ENCODE data around the gene PXK. TPM values are rescaled to one million over a fixed set of nuclear protein-coding genes. Genes with fewer than 3 reads are reported as not detected.

Gene PXK
- total and polyA plus RNA-seq, 2 donors from 2014 or later = 21.6 to 24.8 TPM

GRCh38 chr3:58470363-58471024 lies 137.8 kb downstream of the PXK start:
- TF ChIP-seq CTCF (IDR thresholded peaks at IDR 0.05; ENCODE audit: borderline replicate concordance, extremely low read depth, insufficient read depth) = no peak
- Histone ChIP-seq H3K27ac (ENCODE audit: low read depth in 2 of 2, low read length in 2 of 2) (peak overlapping the region; percentile 59 to 80), H3K27me3 (ENCODE audit: control insufficient read depth, insufficient read depth, low read length) (no peaks in the 10 kb centered on the region), H3K4me3 (ENCODE audit: low read length in 3 of 3) (no peak overlapping the region), H3K9ac (ENCODE audit: low read length in 3 of 3) (no peak overlapping the region), H3K4me1 (ENCODE audit: control insufficient read depth in 2 of 3, insufficient read depth in 2 of 3, low read depth in 1 of 3, low read length in 3 of 3) (peaks cover 0 to 17% (median 10%) of the 10 kb centered on the region in 3 donors), H3K36me3 (ENCODE audit: control insufficient read depth in 2 of 3, insufficient read depth in 3 of 3, low read length in 3 of 3) (no peaks in the 10 kb centered on the region), H3K9me3 (ENCODE audit: control insufficient read depth in 2 of 3, insufficient read depth in 1 of 3, low read length in 3 of 3) (no peaks in the 10 kb centered on the region)
- intact Hi-C loops (cut with DNase I) = no loop called here
- FAIRE-seq (no peak), DNase-seq (no peak)

GRCh38 chr3:58471025-58471887 lies 138.6 kb downstream of the PXK start:
- intact Hi-C loops (cut with DNase I) = no loop called here
- peaks cover 0 to 17% (median 10%) of the 10 kb centered on the region in 3 donors for H3K4me1 ChIP-seq (ENCODE audit: control insufficient read depth in 2 of 3, insufficient read depth in 2 of 3, low read depth in 1 of 3, low read length in 3 of 3)
- no peaks in the 10 kb centered on the region for H3K9me3 ChIP-seq (ENCODE audit: control insufficient read depth in 2 of 3, insufficient read depth in 1 of 3, low read length in 3 of 3)
- no peaks in the 10 kb centered on the region for H3K27me3 ChIP-seq (ENCODE audit: control insufficient read depth, insufficient read depth, low read length)
- H3K36me3 ChIP-seq (ENCODE audit: control insufficient read depth in 2 of 3, insufficient read depth in 3 of 3, low read length in 3 of 3) = no peaks in the 10 kb centered on the region
- no peak overlapping the region for H3K9ac ChIP-seq (ENCODE audit: low read length in 3 of 3)
- FAIRE-seq (no peak), DNase-seq (peak in 4 of 5 donors; percentile 59 to 84 (median 75))
- H3K4me3 ChIP-seq (ENCODE audit: low read length in 3 of 3) = no peak overlapping the region
- TF ChIP-seq CTCF (IDR thresholded peaks at IDR 0.05; ENCODE audit: borderline replicate concordance, extremely low read depth, insufficient read depth) = no peak
- H3K27ac ChIP-seq (ENCODE audit: low read depth in 2 of 2, low read length in 2 of 2) = peak overlapping the region; percentile 76 to 80

GRCh38 chr3:58473275-58473674 lies 140.6 kb downstream of the PXK start:
- no peaks in the 10 kb centered on the region for H3K36me3 ChIP-seq (ENCODE audit: control insufficient read depth in 2 of 3, insufficient read depth in 3 of 3, low read length in 3 of 3)
- no peak overlapping the region for H3K9ac ChIP-seq (ENCODE audit: low read length in 3 of 3)
- no peak overlapping the region for H3K27ac ChIP-seq (ENCODE audit: low read depth in 2 of 2, low read length in 2 of 2)
- DNase-seq (no peak), FAIRE-seq (no peak)
- H3K27me3 ChIP-seq (ENCODE audit: control insufficient read depth, insufficient read depth, low read length) = no peaks in the 10 kb centered on the region
- intact Hi-C loops (cut with DNase I) = no loop called here
- H3K9me3 ChIP-seq (ENCODE audit: control insufficient read depth in 2 of 3, insufficient read depth in 1 of 3, low read length in 3 of 3) = no peaks in the 10 kb centered on the region
- H3K4me3 ChIP-seq (ENCODE audit: low read length in 3 of 3) = no peak overlapping the region
- no peak for TF ChIP-seq CTCF (IDR thresholded peaks at IDR 0.05; ENCODE audit: borderline replicate concordance, extremely low read depth, insufficient read depth)
- H3K4me1 ChIP-seq (ENCODE audit: control insufficient read depth in 2 of 3, insufficient read depth in 2 of 3, low read depth in 1 of 3, low read length in 3 of 3) = peaks cover 0 to 17% (median 10%) of the 10 kb centered on the region in 3 donors

Measured in kidney (tissue), 14 donors.